HL-60/S4 (cell line): ENCODE measurements around the gene GAS7.

ENCODE experiments used
- in situ Hi-C: fragments of 300-500 bp; cut with MboI; formaldehyde crosslinking; loops from 2 replicates; pipeline ENCODE4 v1.14.3; 2022; ENCODE audit warnings: low sequenced_read_pairs

Gene GAS7

DNA sequence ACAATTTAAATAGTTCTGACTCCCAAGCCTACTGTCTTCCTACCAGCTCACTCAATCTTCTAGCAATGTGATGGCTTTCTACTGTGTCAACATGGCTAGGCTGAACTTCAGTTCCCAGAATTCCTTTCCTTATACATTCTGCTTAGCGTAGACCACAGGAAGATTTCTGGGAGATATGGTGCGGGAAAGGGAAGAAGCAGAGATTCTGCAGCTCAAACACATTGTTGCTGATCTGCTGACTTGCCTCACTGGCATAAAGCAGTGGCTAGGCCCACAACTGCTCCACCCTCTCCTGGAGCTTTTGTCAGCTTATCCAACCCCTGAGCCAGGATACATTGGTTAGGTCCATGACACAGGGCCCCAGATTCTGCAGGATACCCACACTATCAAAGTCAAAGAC is 58.8 kb downstream of the GAS7 start:
- in situ Hi-C loops = no loop called here

DNA sequence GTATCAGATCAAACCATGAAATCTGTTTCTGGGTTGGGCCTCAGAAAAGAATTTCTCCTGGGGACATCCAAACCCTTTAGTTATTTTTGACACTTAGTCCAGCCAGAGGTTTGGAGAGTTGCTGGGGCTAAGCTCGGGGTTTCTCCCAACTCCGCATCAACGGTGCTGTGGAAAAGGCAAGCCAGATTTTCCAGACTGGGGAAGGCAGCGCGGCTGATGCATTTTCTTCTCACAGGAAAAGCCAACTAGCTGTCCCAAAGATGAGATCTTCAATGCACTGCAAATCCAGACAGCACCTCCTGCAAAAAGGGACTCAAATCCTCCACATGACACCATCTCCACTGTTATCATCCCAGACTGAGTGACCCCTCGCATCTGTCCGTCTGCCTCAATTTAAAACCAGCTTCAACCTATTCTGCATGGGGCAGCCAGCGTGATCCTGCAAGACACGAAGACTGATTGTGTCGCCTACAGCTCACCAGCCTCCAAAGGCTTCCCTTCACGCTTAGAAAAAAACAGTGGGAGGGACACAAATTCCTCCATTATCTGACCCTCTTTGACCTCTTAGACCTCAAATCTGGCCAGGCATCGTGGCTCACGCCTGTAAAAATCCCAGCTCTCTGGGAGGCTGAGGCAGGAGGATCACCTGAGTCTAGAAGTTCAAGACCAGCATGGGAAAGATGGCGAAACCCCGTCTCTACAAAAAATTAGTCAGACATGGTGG is 62.0 kb downstream of the GAS7 start:
- in situ Hi-C loops = no loop called here

DNA sequence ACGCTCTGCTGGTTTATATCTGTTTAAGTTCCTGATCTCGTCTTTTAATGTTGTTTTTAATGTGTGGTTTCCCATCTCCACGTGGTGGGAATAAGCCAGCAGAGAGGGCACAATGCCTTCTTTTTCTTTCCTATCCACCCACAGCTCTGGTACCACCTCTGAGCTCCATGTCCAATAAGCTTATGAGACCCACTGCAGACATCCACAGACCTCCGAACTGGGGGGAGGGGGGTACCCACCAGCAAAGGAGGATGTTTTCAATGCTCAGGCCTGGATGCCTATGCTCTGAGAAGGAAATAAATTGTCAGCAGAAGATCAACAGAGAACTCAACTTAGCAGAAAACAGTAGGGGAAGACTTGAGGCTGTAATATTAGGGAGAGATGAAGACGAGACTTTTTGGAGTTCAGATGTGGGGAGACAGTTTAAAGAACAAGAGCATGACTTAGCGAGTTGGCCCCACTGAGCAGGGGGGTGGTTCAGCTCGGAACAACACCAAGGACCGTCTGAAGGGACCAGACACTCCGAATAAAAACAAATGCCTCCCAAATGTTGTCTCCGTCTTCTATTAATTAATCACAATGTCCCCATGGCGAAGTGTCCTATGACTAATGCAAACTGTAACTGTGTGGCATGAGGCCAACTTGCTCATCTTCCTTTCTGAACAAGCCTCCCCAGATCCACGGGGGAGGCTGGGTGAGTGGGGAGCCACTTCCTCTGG is 62.7 kb downstream of the GAS7 start:
- in situ Hi-C loops = no loop called here

DNA sequence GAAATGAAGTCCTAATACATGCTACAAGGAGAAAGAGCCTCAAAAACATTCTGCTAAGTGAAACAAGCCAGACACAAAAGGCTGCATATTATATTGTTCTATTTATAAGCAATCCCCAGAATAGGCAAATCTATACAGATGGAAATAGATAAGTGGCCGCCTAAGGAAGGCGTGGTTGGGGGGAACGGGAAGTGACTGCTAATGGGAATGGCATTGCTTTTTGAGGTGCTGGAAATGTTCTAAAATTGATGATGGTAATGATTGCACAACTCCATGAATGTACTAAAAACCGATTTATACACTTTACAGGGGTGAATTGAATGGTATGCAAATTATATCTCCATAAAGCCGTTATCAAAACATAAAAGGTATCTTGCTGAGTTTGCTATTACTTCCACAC is 67.7 kb downstream of the GAS7 start:
- in situ Hi-C loops = no loop called here

DNA sequence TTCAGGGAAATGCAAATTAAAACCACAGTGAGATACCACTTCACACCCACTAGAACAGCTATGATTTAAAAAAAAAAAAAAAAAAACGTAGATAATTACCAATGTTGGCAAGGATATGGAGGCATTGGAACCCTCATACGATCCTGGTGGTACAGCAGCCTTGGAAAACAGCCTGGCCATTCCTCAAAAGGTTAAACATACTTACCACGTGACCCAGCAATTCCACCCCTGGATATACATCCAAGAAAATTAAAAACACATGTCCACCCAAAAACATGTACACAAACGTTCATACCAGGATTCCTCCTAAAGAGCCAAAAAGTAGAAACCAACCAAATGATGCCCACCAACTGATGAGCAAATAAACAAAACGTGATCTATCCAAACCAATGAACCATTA is 68.1 kb downstream of the GAS7 start:
- in situ Hi-C loops = no loop called here

DNA sequence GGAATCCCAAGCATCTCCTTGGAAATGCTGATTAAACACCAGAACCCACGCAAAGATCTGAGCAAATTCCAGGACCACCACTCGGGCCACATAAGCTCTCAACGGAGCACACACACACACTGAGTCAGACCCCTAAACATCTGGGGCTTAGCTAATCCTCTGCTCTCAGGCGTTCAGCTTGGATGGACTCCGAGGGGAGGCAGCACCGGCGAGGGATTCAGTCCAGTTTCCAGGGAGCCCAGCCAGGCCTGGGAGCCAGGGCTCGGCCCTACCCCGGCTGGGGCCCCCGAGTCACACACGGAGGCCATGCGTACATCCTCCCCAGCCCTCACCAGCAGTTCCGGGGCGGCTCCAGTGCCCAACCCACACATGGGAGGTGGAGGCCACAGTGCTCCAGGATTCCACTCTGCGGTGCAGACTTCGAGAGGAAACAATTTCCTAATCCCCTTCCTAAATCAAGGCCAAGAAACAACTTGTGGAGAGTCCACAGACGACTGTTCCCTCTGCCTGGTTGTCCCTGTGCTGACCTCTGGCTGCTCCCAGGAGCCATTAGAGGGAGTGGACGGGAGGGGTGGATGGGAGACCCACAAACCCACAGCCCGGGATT is 70.5 kb downstream of the GAS7 start:
- in situ Hi-C loops = no loop called here

DNA sequence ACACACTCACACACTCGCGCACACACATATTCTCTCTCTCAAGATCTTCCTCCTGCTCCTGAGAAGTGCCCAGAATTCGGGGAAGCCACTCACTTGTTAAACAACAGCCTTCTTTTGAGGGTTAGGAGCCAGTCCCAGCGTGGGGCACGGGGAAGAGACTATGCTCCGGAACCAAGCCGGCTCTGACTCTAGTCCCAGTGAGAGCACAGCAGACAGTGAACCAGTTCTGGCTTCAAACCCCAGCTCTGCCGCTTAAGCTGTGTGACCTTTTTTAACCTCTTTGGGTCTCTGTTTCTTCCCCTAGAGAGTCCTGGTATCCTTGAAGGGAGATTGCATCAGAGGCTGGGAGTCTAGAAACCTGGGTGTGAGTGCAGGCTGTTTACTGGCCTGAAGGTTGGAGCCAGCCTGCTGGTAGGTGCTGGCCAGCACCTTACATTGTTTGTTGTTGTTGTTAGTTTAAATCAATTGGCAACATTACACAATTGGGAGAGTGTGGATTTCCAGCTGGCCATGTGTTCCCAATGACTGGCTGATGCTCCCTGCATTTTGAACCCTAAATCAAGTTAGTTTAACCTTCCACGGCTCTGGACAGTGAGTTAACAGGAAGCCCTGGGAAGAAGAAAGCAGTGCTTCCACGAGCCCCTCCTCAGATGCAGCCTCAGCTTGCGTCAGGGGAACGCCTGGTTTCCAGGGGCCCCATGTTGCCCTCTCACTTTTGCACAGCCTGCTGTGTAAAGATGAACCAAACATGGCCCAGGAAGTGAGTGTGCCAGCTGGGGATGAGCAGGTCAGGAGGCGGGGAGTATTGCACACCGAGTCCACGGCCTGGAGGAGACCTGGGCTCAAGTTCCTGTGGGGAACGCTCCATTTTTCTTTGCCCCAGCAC is 71.5 kb downstream of the GAS7 start:
- in situ Hi-C loops = no loop called here

DNA sequence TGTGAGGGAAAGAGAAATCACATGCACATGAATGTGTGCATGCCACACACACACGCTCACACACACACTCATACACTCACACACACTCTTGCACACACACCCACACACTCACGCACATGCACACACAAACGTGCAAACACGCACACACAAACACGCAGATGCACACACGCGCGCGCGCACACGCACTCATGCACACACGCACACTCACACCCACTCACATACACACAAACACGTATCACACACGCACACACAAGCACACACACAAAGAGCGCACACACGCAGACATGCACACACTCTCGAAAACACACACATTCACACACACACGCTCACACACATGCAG is 72.2 kb downstream of the GAS7 start:
- in situ Hi-C loops = no loop called here

DNA sequence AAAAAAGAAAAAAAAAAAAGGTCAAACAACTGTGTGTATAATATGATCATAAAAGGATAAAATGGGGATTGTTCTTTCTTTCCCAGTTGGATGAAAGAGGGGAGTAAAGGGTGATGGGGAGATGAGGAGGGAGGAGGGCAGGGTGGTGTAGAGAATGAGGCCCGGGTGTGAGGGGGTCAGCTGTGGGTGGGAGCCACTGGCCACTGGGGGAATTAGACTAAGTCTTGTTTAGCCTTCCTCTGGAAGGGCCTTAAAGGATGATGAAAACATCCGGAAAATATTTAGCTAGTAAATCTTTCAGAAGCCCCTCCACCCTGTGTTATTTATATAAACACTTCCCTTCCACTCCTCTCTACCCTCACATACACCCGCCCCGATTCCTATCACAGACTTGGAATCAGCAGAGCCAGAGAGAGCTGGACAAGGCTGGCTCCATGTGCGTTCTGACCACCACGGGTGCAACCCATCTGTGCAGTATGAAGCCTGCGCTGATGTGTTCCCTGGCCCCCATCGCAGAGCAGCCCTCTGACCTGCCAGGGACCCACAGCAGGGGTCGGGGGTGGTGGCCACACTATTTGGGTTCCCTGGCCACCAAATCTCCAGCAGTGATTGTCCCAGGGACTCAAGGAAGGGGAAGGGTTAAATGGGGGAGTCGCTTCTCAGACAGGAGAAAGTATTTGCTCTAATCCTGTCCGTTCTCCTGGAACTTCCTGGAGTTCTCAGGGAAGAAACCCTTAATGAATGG is 72.7 kb downstream of the GAS7 start:
- in situ Hi-C loops = no loop called here

DNA sequence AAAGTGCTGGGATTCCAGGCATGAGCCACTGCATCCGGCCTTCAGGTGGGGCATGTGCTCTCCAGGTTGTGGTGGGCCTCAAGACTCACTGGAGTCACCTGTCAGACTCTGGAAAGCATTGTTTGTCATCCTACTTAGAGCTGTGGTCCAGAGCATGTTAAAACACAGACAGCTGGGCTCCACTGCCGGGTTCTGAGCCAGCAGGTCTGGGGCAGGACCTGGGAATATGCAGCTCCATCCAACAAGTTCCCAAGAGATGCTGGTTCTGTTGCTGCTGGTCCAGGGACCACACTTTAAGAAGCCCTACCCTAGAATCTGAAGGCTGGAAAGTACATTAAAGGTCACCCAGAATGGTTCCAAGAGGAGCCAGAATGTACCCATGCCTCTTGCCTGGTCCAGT is 75.3 kb downstream of the GAS7 start:
- in situ Hi-C loops = no loop called here

DNA sequence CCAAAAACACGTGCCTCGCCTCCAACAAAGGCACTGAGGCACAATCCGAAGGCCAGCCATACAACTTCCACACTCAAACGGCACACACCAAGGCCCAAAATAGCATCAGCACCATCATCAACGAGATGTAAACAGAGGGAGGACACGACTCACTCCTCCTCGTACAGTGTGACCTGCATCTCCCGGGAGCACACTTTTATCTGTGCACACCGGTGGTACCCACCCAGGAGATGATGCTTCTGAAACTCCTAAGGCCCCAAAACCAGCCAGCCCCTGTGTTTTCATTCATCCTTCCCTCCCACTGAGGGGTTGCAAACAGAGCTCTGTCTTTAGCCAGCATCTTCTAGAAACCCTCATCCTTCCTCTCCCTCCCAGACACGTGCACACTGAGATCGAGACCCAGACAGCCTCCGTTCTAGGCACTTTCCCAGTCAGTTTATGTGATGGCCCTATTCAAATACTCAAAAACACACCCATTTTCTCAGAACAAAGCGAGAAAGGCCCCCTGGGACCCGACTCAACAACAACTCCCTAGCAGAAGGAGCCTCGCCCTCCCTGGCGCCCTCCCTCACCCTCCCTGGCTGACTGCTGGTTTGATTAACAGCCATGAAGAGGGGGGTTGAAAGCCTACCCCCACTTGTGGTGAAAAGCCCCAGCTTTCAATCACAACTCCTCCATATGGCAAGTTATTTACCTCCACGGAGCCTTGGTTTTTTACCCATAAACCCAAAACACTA is 76.3 kb downstream of the GAS7 start:
- in situ Hi-C loops = no loop called here

DNA sequence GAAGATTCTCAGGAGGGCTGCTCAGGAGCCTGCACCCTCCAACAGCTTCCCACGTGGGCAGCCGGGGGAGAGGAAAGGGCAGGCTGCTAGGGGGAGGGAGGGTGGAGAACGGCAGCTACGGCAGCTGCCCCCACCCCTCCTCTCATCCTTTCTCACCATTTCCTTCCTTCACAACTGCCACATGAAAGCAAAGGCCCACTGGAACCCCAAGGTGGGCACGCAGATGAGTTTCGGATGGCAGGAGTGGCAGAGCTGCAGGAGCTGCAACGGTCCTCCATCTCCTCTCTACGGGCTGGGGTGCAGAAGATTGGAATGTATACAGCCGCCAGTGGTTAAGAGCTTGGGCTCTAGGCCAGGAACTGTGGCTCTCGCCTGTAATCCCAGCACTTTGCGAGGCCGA is 77.7 kb downstream of the GAS7 start:
- in situ Hi-C loops = no loop called here

DNA sequence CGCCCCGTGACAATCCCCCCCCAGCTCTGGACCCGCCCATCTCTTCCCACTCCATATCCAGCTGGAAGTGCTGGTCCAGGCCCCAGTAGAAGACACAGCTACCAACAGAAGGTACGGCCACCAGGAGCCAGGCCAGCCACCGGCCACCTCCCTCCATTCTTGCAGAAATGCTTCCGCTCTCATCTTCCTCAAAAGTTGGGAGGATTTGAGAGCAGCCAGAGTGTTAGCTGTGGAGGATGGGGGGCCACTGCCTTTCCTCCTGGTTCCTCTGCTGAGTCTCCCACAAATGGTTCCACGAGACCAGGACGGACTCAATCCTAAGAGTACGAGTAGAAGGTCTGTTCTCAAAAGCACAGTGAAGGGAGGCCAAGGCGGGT is 78.3 kb downstream of the GAS7 start:
- in situ Hi-C loops = no loop called here

DNA sequence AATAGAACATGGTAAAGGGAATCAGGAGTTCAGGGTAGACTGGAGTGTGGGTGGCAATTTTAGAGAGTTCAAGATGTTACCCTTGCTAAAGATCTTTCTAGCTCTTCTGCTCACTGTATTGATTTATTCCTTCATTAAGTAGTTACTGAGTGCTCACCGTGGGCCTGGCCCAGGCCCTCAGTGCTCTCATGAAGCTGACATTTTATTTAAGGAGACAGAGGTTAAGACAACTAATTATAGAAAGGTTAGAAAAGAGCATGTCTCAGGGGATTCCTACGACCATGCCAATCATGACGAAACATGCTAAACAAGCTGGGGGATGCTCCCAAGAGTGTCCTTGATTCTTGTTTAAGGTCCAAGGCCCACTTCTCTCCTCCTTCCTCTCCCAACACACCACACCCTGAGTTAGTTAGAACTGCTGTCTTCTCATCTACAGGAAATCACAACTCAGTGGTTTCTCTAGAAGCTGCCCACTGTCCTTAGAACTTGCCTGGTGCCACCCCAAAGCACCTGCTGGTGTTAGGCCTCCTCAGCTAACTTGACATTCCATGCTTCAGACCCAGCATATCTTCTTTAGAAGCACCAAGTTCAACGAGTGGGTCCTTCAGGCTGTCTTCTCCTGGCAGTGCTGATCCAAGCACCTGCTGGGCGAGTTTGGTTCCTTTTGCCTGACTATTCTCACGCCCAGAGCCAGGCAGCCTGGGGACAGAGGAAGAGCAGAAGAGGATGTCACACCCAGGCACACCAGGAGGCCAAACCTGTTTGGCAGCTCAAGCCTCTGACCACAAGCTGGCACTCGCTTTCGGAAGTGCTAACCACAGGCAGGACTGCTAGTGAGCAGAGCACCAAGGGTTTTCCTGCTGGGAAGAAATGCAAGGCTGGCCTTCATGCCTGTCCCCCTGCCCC is 79.0 kb downstream of the GAS7 start:
- in situ Hi-C loops = no loop called here

DNA sequence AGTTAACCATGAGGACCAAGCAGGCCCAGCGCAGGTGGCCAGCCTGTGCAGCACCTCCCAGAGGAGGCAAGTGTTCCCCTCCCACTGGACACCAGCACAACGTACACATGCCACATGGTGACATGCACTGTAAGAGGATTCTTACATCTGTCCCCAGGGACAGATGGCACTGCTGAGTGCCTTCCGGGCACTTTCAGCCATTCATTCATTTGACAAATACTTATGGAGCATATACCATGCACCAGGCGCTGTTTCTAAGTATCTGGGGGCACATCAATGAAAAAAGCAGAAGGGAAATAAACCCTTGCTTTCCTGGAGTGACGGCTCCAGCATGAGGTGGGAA is 79.6 kb downstream of the GAS7 start:
- in situ Hi-C loops = no loop called here

DNA sequence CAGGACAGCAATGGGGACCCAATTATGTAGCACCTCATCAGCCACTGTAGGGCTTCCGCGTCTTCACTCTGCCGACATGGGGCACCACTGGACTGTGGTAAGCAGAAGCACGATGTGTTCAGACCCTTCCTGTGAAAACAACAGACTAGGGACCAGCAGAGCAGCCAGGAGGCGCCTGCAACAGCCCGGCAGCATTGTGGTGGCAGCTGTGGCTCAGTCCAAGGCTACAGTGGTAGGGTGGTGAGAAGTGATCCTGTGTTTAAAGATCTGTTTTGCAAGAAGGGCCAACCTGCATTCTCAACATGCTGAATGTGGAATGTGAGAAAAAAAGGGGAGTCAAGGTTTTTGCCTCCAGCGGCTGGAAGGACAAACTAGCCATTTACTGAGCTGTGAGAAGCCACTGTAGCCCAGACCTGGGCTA is 80.8 kb downstream of the GAS7 start:
- in situ Hi-C loops = no loop called here

DNA sequence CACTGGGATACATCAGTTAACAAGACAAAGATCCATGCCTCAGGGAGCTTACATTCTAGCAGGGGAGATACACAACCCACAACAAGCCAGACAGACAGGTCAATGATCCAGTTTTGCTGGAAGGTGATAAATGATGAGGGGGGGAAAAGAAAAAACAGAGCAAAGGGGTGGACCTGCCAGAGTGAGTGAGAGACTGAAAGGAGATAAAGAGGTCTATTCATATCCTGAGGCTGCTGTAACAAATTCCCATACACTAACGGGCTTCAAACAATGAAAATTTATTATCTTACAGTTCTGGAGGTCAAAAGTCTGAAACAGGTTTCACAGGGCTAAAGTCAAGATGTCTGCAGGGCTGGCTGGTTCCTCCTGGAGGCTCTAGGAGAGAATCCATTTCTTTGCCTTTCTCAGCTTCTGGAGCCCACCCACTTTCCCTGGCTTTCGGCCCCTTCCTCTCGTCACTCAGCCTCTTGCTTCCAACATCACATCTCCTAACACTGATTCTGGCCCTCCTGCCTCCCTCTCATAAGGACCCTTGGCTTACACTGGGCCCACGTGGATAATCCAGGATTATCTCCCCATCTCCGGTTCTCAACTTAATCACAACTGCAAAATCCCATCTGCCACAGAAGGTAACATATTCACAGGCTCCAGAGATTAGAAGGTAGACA is 81.5 kb downstream of the GAS7 start:
- in situ Hi-C loops = no loop called here

DNA sequence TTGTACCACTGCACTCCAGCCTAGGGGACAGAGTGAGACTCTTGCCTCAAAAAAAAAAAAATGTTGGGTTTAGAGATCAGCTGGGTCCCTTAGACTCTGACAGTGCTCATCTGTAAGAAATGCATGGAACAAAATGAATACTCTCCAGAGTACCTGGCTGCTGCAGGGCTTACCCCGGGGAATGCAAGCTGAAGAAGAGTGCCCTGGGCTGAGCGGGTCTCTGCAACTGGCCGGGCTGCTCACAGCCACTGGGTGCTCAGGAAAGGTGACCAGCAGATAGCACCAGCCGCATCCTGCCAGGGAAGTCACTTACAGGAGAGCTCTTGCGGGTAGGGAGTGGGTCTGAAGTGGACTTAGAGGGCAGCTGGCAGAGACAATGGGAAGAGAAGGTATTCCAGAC is 82.1 kb downstream of the GAS7 start:
- in situ Hi-C loops = no loop called here

DNA sequence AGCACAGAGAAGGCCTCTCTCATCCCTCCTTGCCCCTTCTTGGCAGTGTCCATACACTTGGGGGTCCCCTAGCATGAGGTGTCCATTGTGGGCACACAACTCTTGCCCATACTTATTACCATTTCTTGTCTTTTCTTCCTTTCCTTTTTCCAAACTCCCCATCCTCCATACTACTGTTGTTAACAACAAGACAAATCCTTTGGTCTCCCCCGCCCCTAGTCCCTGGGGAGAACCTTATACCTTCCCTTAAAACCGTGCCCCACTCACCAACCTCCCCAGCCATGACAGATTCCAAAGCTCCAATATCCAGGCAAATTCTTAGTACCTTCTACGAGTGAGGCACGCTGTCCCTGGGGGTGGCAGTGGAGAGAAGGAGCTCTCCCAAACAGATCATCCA is 82.9 kb downstream of the GAS7 start:
- in situ Hi-C loops = no loop called here
